Embryonic facial prominence (tissue), 1 donor: ENCODE measurements around the gene C7orf57.
"Not testable (repeated sequence)": the region's sequence is repeated elsewhere in the genome, so short reads cannot be mapped to it uniquely, and the experiment has no call there.

Experiments used
- DNase-seq: peaks from one replicate; pipeline ENCODE4 v3.0.0-alpha.2; 2016; ENCODE audit errors: extremely low spot score

Gene C7orf57

DNA sequence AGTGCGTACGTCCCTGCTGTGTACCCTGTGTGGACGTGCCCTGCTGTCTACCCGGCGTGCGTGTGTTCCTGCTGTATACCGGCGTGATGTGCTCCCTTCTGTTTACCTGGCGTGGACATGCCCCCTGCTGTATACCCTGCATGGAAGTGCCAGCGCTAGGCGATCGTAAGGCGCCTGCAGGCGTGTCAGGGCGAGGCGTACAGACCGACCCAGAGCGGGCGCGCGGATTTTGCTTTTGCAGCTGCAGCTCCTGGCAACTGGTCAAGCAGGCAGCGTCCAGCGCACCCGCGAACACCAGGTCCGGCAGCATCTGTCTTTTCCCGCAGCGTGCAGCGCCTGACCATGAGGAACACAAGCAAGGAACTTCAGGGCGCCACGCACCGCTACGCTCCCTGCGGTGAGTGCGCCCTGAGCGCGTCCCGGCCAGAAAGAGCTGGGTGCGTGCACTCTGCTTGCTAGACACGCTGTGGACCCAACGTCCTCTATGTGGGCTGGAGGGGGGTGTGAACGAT is 680 bp downstream of the C7orf57 start:
- no peak for DNase-seq

GRCh38 chr7:48038815-48039506 is 3.6 kb downstream of the C7orf57 start:
- DNase-seq = no peak

DNA sequence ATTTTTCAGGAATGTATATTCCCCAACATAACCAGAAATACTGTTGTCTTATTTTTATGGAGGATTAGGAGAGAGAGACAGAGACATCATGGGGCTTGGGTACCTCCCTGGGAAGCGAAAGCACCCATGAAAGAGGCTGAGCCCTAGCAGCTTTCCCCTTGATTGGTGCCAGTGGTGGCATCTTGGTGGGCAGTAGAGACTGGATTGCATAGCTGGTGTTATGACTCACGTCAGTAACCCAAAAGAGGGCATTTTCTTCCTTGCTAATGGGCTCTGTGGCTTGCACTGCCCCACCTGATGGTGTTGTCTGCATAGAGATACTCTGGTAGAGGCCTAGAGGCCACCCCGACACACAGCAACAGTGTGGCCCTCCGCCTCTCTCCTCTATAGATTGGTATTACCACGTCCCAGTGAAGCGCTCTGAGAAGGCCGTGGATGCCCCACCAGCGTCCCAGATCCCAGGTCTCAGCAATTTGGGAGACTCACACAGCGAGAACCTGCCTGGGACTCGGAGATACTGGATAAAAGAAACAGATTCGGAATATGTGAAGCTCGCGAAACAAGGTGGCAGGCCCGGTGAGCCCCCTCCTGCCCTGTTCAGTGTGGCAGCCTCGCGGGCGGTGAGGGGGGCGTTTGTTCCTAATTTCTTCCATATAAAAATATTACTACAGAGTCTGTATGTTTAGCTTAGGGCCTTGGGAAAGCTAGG is 5.8 kb downstream of the C7orf57 start:
- no peak for DNase-seq

GRCh38 chr7:48041653-48041970 is 6.3 kb downstream of the C7orf57 start:
- DNase-seq = no peak

GRCh38 chr7:48042216-48042615 is 6.9 kb downstream of the C7orf57 start:
- no peak for DNase-seq

GRCh38 chr7:48042636-48043035 is 7.3 kb downstream of the C7orf57 start:
- no peak for DNase-seq

GRCh38 chr7:48045195-48045765 is 9.9 kb downstream of the C7orf57 start:
- no peak for DNase-seq

GRCh38 chr7:48046458-48046857 is 11.1 kb downstream of the C7orf57 start:
- DNase-seq = no peak

DNA sequence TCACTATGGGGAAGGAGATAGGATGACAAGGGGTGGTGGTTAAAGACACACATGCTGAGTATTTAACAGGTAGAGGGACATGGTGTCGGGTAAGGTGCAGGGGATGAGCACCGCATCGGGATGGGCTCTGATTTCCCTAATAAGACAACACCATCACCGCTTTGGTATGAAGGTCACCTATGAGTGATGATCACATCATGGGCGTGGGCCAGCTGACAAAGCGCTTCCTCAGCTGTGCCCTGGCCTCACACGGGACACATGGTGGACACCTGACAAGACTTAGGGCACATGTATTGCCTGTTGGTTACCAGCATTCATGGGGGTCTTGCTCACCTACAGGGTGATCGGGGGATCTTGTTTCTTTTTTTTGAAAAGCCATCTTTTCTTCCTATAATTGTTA is 12.8 kb downstream of the C7orf57 start:
- DNase-seq = no peak

DNA sequence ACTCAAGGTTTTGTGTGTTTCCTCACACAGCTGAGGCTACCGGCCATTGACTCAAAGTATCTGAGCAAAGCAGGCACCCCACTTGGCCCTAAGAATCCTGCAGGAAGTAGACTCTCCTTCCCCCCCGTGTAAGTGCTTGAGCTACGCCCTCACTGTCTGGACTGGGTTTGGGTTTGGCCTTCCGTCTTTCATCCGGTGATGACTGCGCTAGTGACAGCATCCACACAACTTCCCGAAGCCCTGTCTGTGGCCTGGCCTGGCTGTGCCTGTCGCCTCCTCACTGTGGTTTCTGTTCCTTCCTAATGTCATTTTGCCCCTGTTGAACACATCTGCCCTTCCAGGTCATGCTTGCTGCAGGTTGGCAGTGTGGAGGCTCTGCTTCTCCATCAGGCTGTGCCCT is 14.5 kb downstream of the C7orf57 start:
- no peak for DNase-seq

DNA sequence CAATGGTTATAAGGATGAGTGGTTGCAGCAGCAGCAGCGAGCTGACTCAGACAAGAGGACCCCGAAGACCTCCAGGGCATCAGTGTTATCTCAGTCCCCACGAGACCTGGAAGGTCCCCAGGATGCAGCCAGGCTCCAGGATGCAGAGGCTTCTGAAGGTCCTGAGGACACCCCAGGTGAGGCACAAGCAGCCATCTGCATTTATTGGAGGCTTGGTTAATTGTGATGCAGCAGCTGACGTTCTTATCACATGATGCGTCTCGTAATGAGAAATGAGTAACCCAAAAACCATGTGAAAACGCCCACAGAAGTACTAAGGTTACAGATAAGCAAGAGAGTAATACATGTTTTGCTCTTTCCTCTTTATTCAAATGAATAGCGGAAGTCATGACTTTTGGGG is 17.4 kb downstream of the C7orf57 start:
- DNase-seq = no peak

DNA sequence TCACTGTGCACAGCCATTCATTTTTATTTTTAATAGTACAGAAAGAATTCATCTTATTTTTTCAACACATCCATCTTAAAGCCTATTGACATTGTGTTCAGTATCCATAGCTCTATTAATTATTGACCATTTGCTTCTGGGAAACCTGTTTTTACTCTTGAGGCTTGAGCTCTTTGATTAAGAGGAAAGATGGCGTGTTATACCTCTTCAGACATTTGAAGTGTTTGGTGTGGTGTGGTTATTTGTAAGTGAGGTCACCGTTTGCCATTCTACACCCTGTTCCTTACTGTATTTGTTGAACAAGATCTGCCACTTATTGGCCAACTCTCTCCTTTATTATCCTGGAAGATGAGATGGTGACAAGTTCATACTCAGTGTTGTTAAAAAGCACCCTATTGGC is 18.4 kb downstream of the C7orf57 start:
- DNase-seq = no peak

DNA sequence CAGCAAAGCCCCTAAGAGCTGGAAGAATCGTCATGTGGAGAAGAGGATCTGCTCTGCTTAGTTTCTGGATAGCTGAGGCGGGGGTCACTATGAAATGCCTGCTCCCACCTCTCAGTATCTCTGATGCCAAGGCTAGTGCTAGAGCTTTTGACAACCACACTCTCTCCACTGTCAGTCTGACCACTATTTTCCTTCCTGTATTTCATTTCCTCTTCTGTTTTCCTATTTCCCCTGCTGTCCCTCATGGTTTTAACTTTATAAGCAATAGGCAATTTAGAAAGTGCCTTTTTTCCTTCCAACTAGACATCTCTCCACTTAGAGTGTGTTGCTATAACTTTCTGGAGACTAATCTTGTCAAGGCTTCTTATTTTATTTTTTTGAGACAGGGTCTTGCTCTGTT is 23.6 kb downstream of the C7orf57 start:
- no peak for DNase-seq

DNA sequence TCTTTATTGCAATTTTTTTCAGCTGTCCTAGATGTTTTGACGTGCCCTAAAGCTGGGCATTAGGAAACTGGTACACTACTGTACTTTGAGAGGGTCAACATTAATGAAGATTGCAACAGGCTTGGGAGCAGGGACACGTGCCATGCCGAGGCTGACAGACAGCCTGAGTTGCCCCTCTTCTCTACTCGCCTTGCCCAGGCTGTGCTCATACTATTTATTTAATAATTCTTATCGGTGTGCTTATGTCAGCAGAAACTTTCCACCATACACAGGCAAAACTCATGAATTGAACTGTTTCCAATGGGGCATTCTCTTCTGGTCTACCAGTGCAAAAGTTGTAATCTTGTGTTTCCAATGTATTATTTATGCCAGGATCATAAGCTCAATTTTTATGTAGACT is 24.4 kb downstream of the C7orf57 start:
- DNase-seq = no peak

DNA sequence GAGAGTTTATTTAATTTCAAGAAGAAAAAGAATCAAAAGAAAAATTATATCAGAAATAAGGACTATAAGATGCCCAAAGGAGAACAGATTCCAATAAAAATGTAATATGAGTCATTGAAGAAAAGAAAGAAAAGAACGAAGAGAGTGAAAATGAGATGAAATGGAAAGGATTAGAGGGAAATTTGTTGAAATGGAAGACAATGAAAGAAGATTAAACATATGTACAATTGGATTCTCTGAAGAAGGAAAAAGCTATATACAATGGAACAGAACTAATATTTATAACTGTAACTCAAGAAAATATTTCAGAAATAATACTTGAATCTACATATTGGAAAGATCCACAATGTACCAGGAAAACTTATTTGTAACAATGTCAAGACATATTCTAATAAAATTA is 28.6 kb downstream of the C7orf57 start:
- no peak for DNase-seq

- no peak for DNase-seq
Observed at GRCh38 chr7:48067475-48067874, 32.1 kb downstream of the C7orf57 start.

DNA sequence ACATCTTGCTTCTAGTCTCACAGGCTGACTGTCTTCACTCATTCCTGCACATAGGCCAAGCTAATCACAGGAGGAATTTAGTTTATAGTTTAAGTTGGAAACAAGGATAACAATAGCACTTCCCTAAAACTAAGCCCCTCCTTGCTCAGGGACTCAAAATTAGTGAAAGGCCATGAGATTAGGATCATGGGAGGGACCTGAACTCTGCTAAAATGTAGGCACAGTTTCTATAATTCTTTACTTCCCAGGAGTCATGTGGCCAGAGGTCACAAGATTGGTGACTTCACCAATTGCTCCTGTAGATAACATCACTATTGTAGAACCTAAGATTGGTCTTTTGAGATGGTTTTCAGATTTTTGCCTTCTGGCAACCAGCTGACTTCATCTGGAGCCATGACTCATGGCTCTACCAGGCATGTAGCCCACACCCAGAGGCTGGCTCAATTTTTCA is 38.9 kb downstream of the C7orf57 start:
- no peak for DNase-seq

GRCh38 chr7:48077423-48077822 is 42.1 kb downstream of the C7orf57 start:
- DNase-seq = no peak

GRCh38 chr7:48078470-48078869 is 43.1 kb downstream of the C7orf57 start:
- no peak for DNase-seq

DNA sequence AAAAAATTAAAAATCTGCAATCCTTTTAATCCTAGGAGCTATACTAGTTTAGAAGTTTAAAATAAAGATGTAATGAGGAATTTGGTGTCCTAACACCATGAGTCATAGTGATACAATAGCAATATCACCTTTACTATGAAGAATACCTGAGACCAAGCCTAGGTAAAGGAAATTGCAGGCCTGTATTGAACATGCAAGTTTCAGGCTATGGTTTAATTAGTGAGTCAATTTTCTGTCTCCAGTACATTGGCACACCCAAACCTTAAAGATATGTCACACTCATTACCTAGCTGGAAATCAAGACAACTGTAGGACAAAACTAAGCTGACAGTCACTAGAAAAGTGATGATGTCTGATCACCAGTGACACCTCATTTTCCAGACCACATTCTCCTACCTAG is 47.0 kb downstream of the C7orf57 start:
- not testable (repeated sequence) for DNase-seq

DNA sequence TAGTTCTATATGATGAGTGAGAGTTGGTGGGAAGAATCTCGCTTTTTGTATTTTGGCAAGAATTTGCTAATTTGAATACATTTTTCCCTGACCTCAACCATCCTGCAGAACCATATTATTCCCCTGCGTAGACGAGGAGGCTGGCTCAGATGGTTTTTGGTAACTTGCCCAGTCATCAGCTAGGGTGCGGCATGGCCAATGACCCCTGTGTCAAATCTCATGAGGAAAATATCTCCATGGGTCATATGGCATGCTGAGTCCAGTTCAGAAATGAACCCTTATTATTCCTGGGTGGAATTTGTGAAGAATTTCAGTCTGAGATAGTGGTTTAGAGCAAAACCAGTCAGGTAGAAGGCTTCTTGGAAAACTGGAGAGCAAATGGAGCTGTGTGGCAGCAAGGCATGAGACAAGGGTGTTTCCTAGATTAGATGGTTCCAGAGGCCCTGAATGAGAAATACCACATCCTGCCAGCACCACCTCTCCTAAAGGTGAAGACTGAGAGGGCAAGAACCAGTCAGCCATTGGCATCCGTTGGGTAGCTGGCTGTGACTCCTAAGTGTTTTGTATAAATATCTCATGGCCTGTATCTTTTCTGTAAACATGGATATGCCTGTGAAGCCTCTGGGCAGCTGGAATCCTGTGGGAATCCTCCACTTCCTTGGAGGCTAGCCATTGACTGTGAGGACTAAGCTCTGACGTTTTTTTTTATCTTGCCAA is 47.9 kb downstream of the C7orf57 start:
- DNase-seq = no peak

GRCh38 chr7:48084727-48085432 is 49.5 kb downstream of the C7orf57 start:
- no peak for DNase-seq
